NCI-H1092 treated with DMSO at 0.1 percent for 48 hours (cell line): ENCODE measurements around the gene MAGI3.
"Not testable (repeated sequence)": the region's sequence is repeated elsewhere in the genome, so short reads cannot be mapped to it uniquely, and the experiment has no call there.

Experiments used
- DNase-seq: peaks from one replicate; lab custom pipeline; 2025; lab: John Stamatoyannopoulos, UW

The MAGI3 gene

GRCh38 chr1:113579256-113580018, 189.1 kb downstream of the MAGI3 start:
- DNase-seq = no peak

- DNase-seq = no peak
Measured at GRCh38 chr1:113581323-113581722, 191.0 kb downstream of the MAGI3 start.

- no peak for DNase-seq
Measured at GRCh38 chr1:113582084-113582483, 191.8 kb downstream of the MAGI3 start.

GRCh38 chr1:113587475-113587874, 197.2 kb downstream of the MAGI3 start:
- DNase-seq = no peak

GRCh38 chr1:113592230-113592629, 201.9 kb downstream of the MAGI3 start:
- DNase-seq = no peak

GRCh38 chr1:113593550-113594297, 203.4 kb downstream of the MAGI3 start:
- DNase-seq = no peak

GRCh38 chr1:113604466-113604865, 214.2 kb downstream of the MAGI3 start:
- not testable (repeated sequence) for DNase-seq

GRCh38 chr1:113605146-113605545, 214.8 kb downstream of the MAGI3 start:
- DNase-seq = no peak

GRCh38 chr1:113608399-113608798, 218.1 kb downstream of the MAGI3 start:
- no peak for DNase-seq

GRCh38 chr1:113610372-113610771, 220.1 kb downstream of the MAGI3 start:
- DNase-seq = no peak

GRCh38 chr1:113615425-113615824, 225.1 kb downstream of the MAGI3 start:
- DNase-seq = no peak

- DNase-seq = peak; percentile 31
Measured at GRCh38 chr1:113616156-113616555, 225.8 kb downstream of the MAGI3 start.

- DNase-seq = no peak
Measured at GRCh38 chr1:113617438-113618141, 227.3 kb downstream of the MAGI3 start.

- DNase-seq = no peak
Measured at GRCh38 chr1:113628997-113629396, 238.7 kb downstream of the MAGI3 start.

- DNase-seq = no peak
Measured at GRCh38 chr1:113630340-113631327, 240.3 kb downstream of the MAGI3 start.

- no peak for DNase-seq
Measured at GRCh38 chr1:113641396-113641795, 251.1 kb downstream of the MAGI3 start.

GRCh38 chr1:113647164-113647563, 256.8 kb downstream of the MAGI3 start:
- DNase-seq = no peak

GRCh38 chr1:113648478-113648877, 258.2 kb downstream of the MAGI3 start:
- no peak for DNase-seq

GRCh38 chr1:113652771-113653170, 262.5 kb downstream of the MAGI3 start:
- no peak for DNase-seq

- DNase-seq = no peak
Measured at GRCh38 chr1:113653741-113654140, 263.4 kb downstream of the MAGI3 start.

- DNase-seq = no peak
Measured at GRCh38 chr1:113654883-113655282, 264.6 kb downstream of the MAGI3 start.

GRCh38 chr1:113657126-113657525, 266.8 kb downstream of the MAGI3 start:
- no peak for DNase-seq
